Stimulated activated CD4-positive, alpha-beta T cell treated with anti-CD3 and anti-CD28 coated beads, Interleukin-2, amount 100 ng/mL, for 4 hours (primary cell): ENCODE measurements around the gene SNRNP25.
A peak's percentile ranks its signal among the peaks of the same experiment; 100 is the strongest.

ENCODE experiments used
- DNase-seq: peaks from one replicate; pipeline ENCODE4 v3.0.0-alpha.2; 2020; ENCODE audit warnings: low read depth

Gene SNRNP25

GRCh38 chr16:63998-64913, 10.6 kb downstream of the SNRNP25 start:
- no peak for DNase-seq

GRCh38 chr16:64914-65255, 11.3 kb downstream of the SNRNP25 start:
- DNase-seq = no peak

GRCh38 chr16:65745-66144, 12.1 kb downstream of the SNRNP25 start:
- DNase-seq = peak; percentile 69

GRCh38 chr16:66309-67182, 12.9 kb downstream of the SNRNP25 start:
- no peak for DNase-seq

GRCh38 chr16:67183-67791, 13.7 kb downstream of the SNRNP25 start:
- DNase-seq = no peak

GRCh38 chr16:67884-68789, 14.5 kb downstream of the SNRNP25 start:
- DNase-seq = no peak

- no peak for DNase-seq
These were observed 15.6 kb downstream of the SNRNP25 start for GRCh38 chr16:69181-69580.

GRCh38 chr16:71210-71539, 17.5 kb downstream of the SNRNP25 start:
- no peak for DNase-seq

GRCh38 chr16:71540-72401, 18.1 kb downstream of the SNRNP25 start:
- DNase-seq = no peak

- DNase-seq = no peak
These were observed 19.2 kb downstream of the SNRNP25 start, which contains the start of gene RHBDF1 for GRCh38 chr16:72561-73548. TSS of gene RHBDF1 (minus strand) at chr16:72631. CDS start at chr16:65015, 7,616 bp downstream.

- no peak for DNase-seq
These were observed 20.6 kb downstream of the SNRNP25 start for GRCh38 chr16:74051-74746.

- no peak for DNase-seq
These were observed 21.2 kb downstream of the SNRNP25 start for GRCh38 chr16:74747-75334.

GRCh38 chr16:75580-76501, 22.2 kb downstream of the SNRNP25 start:
- DNase-seq = no peak

GRCh38 chr16:76535-77272, 23.1 kb downstream of the SNRNP25 start:
- no peak for DNase-seq

- DNase-seq = peak; percentile 7
These were observed 23.7 kb downstream of the SNRNP25 start for GRCh38 chr16:77273-77806.

GRCh38 chr16:77807-78443, 24.3 kb downstream of the SNRNP25 start, which contains the start of gene MPG:
TSS of gene MPG (plus strand) at chr16:78225. CDS start at chr16:78310, 85 bp downstream.
- peak; percentile 75 for DNase-seq
